Lower leg skin (tissue), 3 donors: Measurements from ENCODE around the gene PGAM2.

Experiments
- CTCF ChIP-seq, 3 donors: fragments of 450-650 bp; IDR thresholded peaks; one replicate each; pipeline ENCODE4 v1.5.1; 2016; ENCODE audit warnings: antibody characterized with exemption in 3 of 3, mild to moderate bottlenecking in 3 of 3, moderate library complexity in 2 of 3
- POLR2A ChIP-seq, 2 donors: fragments of 450-650 bp; IDR thresholded peaks; one replicate each; pipeline ENCODE4 v1.6.1; 2016 to 2017; ENCODE audit warnings: antibody characterized with exemption in 2 of 2, mild to moderate bottlenecking in 1 of 2, moderate library complexity in 1 of 2

- no peak for TF ChIP-seq CTCF (IDR thresholded peaks at IDR 0.05)
- no peak for TF ChIP-seq POLR2A (IDR thresholded peaks at IDR 0.05)
Observed at GRCh38 chr7:44085546-44085945, 20.2 kb upstream of the PGAM2 start.
